HG02840 (cell line): ENCODE measurements around the gene ACAP2.
"Not testable (repeated sequence)": the region's sequence is repeated elsewhere in the genome, so short reads cannot be mapped to it uniquely, and the experiment has no call there.

Experiments used
- ATAC-seq: cut with Tn5 transposase; IDR thresholded peaks from one replicate; pipeline ENCODE4 v1.9.1; 2021; ENCODE audit warnings: mild to moderate bottlenecking, moderate library complexity, moderate number of reproducible peaks; ENCODE audit not compliant: unreplicated experiment, low FRiP score

Gene ACAP2

GRCh38 chr3:195443391-195443989, 670 bp upstream of the ACAP2 start:
- no peak for ATAC-seq

GRCh38 chr3:195441992-195442572, 738 bp downstream of the ACAP2 start:
- ATAC-seq = peak; percentile 1

- no peak for ATAC-seq
These were observed 1.3 kb downstream of the ACAP2 start for GRCh38 chr3:195441476-195441991.

- no peak for ATAC-seq
These were observed 1.8 kb downstream of the ACAP2 start for GRCh38 chr3:195441051-195441450.

GRCh38 chr3:195440379-195440778, 2.4 kb downstream of the ACAP2 start:
- ATAC-seq = no peak

GRCh38 chr3:195438371-195438770, 4.4 kb downstream of the ACAP2 start:
- ATAC-seq = no peak

DNA sequence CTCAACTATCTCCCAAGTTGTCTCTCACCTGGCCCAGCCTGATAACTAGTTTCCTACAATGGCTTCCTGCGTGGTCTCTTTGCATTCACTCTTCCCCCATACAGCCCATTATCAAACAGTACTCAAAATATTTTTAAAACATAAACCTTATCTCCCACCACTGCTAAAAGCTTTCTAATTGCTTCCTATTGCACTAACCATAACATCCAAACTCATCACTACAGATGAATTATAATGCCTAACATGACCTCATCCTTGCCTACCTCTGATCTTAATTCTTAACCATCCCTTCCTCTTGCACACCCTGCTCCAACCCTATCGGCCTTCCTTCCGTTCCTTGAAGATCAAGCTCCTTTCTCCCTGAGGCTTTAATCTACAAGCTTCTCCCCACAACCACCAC, 17.0 kb downstream of the ACAP2 start:
- ATAC-seq = no peak

DNA sequence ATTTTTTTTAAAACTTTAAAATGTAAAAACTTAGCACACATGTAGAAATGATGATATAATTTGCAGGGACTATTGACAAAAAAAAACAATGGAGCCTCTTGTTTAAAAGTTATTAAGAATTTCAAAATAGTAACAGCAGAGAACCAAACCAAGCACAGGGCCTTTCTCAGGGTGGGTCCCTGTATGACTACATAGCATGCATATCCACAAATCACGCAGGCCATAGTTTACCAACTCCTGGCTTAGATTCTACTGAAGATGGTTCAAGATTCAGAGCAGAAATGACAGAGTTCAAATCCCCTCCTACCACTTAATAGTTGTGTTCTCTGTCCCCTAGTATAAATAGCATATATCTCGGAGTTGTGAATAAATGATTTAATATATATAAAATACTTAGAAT, 19.0 kb downstream of the ACAP2 start:
- ATAC-seq = no peak

- no peak for ATAC-seq
These were observed 21.4 kb downstream of the ACAP2 start for GRCh38 chr3:195421400-195421799.

GRCh38 chr3:195416795-195417194, 26.0 kb downstream of the ACAP2 start:
- no peak for ATAC-seq

DNA sequence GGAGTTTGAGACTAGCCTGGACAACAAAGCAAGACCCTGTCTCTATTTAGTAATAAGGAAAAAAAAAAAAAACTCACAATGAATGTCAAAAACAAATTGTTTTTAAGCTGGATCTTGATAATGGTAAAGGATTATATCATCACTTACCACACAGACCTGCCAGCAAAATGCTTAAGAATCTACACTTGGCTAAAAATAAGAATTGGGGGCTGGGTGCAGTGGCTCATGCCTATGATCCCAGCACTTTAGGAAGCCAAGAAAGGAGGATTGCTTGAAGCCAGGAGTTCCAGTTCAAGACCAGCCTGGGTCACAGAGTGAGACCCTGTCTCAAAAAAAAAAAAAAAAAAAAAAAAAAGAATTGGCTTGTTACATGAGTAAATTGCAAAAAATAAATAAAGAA, 31.0 kb downstream of the ACAP2 start:
- no peak for ATAC-seq

GRCh38 chr3:195410546-195410945, 32.3 kb downstream of the ACAP2 start:
- no peak for ATAC-seq

DNA sequence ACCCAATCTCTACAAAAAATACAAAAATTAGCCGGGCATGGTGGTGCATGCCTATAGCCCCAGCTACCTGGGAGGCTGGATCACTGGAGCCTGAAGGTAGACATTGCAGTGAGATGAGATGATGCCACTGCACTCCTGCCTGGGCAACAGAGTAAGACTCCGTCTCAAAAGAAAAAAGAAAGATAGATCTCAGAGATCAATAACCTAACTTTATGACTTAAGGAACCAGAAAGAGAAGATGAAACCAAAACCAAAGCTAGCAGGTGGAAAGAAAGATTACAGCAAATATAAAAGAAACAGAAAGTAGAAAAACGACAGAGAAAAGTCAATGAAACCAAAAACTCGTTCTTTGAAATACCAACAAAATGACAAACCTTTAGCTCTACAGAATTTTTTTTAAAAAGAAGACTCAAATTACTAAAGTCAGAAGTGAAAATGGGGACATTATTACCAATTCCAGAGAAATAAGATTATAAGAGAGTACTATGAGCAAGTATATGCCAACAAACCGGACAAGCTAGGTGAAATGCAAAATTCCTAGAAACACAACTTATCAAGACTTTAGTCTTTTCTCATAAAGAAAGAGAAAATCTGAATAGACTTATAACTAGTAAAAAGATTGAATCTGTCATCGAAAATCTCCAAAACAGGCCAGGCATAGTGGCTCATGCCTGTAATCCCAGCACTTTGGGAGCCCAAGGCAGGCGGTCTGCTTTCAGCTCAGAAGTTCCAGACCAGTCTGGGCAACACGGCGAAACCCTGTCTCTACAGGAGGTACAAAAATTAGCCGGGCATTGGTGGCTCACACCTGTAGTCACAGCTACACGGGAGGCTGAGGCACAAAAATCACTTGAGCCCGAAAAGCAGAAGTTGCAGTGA, 35.0 kb downstream of the ACAP2 start:
- ATAC-seq = no peak

GRCh38 chr3:195405651-195406050, 37.2 kb downstream of the ACAP2 start:
- no peak for ATAC-seq

DNA sequence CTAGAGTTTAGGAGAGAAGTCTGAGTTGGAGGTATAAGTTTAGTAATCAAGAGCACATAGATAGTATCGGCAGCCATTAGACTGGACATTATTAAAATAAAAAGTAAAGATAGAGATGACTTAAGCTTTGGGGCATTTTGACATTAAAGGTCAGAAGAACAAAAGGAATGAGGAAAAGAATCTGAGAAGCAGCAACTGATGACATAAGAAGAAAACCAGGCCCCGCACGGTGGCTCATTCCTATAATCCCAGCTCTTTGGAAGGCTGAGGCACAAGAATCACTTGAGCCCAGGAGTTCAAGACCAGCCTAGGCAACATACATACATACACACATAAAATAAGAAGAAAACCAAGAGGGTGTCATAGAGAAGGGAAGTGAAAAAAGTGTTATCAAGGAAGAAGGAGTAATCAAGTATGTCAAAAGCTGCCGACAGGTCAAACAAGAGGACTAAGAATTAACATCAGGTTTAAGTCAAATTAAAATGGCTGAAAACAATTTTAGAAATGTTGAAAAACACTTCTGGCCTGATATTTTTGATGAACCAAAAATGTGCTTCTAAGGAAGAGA, 38.9 kb downstream of the ACAP2 start:
- no peak for ATAC-seq

DNA sequence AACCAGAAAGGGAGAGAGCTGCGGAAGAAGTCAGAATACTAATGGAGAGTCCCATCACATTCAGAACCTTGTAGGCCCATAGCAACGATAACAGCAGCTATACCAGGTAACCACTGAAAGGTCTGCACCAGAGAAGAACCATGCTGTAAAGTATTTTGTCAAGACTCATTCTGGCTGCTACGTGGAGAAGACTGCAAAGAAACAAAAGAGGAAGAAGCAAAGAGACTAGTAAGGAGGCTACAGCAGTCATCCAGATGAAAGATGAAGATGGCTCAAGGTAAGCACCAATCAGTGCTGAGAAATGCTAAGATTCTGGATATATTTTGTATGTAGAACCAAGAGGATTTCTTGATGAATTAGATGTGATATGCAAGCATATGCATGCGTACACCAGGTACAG, 39.6 kb downstream of the ACAP2 start:
- no peak for ATAC-seq

- no peak for ATAC-seq
These were observed 40.9 kb downstream of the ACAP2 start for GRCh38 chr3:195401943-195402342.

GRCh38 chr3:195398460-195398859, 44.4 kb downstream of the ACAP2 start:
- ATAC-seq = not testable (repeated sequence)

GRCh38 chr3:195397524-195397923, 45.3 kb downstream of the ACAP2 start:
- ATAC-seq = no peak

DNA sequence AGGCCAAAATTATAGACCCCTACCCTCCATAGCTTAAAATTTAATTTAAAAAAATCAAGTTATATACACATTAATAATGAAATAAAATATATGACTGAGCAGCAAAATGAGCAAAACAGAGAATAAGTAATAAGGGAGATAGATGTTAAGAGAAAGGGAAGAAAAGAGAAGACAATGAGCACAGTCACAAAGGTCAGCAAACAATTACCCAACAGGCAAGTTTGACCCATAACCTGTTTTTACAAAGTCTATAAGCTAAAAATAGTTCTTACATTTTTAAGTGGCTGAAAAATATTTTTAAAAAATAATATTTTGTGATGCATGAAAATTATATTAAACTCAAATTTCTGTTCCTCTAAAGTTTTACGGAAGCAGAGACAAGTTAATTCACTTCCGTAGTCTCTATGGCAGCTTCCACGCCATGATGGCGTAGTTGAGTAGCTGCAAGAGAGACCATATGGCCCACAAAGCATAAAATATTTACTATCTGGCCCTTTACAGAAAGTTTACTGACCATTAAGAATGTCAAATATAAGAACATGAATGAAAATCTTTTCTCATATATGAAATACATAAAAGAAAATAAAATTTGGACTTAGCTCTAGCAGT, 47.5 kb downstream of the ACAP2 start:
- ATAC-seq = no peak

GRCh38 chr3:195394700-195395099, 48.1 kb downstream of the ACAP2 start:
- ATAC-seq = no peak
